Stimulated activated CD4-positive, alpha-beta T cell treated with anti-CD3 and anti-CD28 coated beads, TNF-alpha, amount 100 ng/mL, for 24 hours (primary cell): ENCODE measurements around the gene GABRA4.
A peak's percentile ranks its signal among the peaks of the same experiment; 100 is the strongest.

ENCODE experiments used
- DNase-seq, 3 experiments: peaks; one replicate each; pipeline ENCODE4 v3.0.0-alpha.2; 2020; ENCODE audit warnings: low read depth in 3 of 3

GABRA4 gene

GRCh38 chr4:46979283-46979682 is 14.1 kb downstream of the GABRA4 start:
- DNase-seq = no peak

DNA sequence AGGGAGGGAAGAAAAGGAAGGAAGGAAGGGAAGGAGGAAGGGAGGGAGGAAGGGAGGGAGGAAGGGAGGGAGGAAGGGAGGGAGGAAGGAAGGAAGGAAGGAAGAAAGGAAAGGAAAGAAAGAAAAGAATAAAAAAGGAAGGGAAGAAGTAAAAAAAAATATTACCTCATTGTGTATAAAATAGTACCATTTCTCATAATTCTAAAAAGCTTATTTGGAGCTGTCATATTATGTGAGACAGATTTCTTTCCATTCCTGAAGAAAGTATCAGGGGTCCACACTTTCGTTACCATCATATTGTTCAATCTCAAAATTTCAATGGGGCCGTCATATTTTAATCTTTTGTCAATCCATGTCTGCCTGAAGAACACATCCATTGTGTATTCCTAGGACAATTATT is 16.1 kb downstream of the GABRA4 start:
- no peak for DNase-seq

DNA sequence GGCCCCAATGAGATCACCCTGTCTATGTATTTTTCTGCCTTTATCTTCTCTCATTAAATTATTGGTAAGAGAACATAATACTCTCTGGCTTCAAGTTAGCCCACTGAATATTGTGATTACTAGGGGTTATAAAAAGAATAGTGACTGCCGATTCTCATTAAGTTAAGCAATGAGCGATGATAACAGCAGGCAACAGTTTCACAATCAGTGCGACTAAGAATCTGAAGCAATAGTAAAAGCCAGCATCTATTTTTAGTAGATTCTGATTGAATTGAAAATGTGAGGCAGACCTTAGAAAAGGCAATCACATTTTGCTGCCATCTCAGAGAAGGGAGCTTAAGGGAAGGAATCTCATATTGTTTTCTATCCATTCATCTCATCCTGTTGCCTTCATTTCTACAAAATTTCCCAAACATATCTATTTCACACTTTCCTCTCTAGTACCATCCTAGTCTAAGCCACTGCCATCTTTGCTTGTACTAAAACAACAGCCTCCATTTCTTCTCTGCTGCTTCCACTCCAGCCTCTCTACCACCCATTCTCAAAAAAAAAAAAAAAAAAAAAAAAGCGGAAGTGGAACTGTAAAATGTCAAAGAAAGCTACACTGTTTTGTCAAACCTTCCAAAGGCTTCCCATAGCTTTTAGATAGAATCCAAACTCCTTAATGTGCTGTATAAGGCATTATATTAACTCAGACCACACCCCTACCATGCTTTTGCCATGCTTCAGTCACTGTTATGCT is 17.4 kb downstream of the GABRA4 start:
- no peak for DNase-seq

DNA sequence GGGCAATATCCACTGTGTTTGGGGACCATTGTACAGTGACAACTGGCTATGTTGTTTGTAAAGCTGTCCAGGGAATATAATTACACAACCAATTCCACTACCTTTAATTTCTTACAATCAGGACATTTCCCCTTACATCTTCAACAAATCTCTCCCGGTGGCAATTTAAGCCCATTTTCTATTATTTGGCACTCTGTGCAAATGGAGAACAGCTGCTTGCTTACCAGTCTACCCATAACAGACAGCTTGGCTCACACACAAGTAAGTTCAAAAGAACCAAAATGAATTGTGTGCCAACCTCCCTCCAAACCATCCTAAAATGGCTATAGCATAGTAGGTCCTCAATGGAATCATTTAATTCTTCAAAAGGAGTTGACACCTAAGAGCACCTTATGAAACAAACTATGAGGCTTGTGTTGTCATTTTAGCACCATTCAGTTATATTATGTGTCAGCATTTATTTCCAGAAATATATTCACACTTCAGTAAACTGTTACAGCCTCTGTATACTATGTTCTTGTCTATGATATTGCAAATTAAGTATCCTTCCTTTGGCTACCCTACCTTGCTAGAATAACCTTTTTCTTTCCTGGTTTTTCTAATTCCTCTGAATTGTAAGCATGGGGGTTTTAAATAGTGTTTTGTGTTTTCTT is 18.4 kb downstream of the GABRA4 start:
- DNase-seq = no peak

- no peak for DNase-seq
Observed at GRCh38 chr4:46968847-46969246, 24.5 kb downstream of the GABRA4 start.

- DNase-seq = no peak
Observed at GRCh38 chr4:46967631-46968030, 25.8 kb downstream of the GABRA4 start.

GRCh38 chr4:46958742-46959488 is 34.5 kb downstream of the GABRA4 start:
- no peak for DNase-seq

DNA sequence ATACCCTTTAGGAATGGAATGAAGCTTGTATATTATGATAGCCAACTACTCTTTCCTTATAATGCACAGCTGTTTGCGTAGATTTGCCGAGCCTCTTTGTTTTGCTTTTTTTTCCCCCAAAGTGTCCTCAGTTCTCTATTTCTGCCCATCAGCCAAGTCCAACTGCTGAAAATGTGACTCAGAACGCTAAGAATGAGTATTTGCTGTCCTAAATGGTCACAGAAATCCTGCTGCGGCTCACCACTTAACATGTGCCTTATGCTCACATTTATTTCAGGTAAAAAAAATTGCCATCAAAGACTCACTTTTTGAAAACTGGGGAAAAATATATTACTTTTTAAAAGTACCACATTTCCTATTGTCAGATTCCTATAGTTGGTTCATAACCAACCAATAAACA is 36.9 kb downstream of the GABRA4 start:
- no peak for DNase-seq

DNA sequence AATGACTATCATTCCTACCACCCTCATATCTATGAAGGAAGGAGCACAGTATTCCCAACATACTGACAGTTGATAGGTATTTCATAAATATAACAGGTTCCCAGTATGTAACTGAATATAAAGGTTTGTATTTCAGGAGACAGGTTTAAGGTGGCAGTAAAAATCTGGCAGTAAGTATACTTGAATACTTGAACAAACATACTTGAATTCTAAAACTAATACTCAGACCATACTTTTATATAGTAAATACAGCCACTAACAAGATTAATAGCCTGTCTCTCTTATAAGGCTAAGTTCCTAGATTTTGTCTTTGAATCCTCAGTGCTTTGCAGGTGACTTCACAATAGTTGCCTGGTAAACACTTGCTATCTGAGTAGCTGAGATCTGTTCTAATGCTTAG is 37.8 kb downstream of the GABRA4 start:
- DNase-seq = no peak

- no peak for DNase-seq
Observed at GRCh38 chr4:46954643-46955042, 38.7 kb downstream of the GABRA4 start.

GRCh38 chr4:46953564-46953963 is 39.8 kb downstream of the GABRA4 start:
- no peak for DNase-seq

GRCh38 chr4:46952451-46952850 is 40.9 kb downstream of the GABRA4 start:
- DNase-seq = no peak

- no peak for DNase-seq
Observed at GRCh38 chr4:46950826-46951225, 42.6 kb downstream of the GABRA4 start.

DNA sequence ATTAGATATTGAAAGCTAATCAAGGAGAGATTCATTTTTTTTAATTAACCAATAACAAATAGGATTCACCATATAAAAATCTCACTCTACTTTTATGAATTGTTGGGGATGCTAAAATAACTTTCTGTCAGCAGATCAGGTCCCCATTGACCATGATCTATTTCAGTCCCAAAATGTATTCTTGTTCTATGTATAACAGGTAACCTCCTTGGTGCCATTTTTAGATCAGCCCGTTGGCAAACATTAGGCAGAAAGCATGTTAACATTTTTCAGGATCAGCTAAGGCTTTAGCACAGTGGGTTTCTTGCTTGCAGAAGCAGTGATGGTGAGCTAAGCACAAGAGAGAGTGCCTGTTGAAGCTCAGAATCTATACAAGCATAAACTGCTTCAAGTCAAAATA is 43.6 kb downstream of the GABRA4 start:
- DNase-seq = no peak

- no peak for DNase-seq
Observed at GRCh38 chr4:46947541-46947940, 45.8 kb downstream of the GABRA4 start.

- DNase-seq = no peak
Observed at GRCh38 chr4:46946919-46947536, 46.4 kb downstream of the GABRA4 start.

GRCh38 chr4:46945062-46945461 is 48.3 kb downstream of the GABRA4 start:
- DNase-seq = no peak

DNA sequence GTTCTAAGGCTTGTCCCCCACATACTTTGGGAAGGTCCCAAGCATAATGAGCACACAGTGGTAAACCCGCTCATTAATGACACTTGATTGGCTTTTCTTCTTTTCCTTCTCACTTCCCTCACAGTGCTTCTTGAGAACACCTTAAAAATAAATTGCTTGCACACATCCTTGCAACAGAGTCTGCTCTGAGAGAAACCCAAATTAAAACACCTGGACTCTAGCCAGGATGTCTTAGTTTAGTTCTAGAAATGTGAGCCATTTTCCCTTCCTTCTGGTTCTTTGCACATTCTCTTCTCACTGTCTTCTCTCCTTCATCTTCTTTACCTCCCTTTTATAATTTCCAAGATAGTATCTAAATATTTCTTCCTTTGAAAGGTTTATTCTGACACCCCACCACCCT is 49.0 kb downstream of the GABRA4 start:
- DNase-seq = no peak

DNA sequence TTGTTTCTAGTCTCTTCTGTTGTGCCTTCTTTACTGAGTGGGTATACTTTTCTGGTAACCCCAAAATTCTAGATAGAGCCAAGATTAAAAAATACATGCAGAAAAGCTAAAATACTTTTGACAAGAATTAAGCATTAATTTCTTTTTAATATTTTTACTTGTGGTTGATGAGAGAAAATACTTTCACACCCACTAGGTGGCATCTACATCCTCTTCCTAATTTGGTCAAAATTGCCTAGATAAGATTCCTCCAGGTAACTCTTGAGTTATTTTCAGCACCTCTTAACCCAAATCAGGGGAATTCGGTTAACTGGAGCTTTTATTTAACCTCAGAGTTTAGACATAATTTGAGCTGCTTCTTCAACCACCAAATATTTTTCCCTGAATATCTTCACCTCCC is 55.9 kb downstream of the GABRA4 start:
- no peak for DNase-seq

- no peak for DNase-seq
Observed at GRCh38 chr4:46934726-46935125, 58.7 kb downstream of the GABRA4 start.

DNA sequence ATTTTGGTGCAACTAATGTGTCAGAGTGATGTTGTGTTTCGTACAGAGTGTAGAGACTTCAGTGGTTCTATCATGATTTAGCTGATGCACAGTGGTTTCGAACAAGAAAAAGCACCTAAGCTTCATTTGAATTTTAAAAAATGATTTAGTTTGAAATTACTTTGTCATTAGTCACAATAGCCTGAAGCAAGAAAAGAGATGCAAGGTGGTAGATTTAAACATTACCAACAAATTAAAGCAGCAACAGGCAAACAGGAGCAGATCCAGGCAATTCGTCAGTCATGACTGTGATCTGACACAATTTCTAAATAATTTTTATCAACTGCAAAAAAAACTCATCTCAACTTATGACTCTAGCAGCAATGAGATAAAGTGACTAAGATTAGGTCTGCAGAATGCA is 59.7 kb downstream of the GABRA4 start:
- DNase-seq = no peak

GRCh38 chr4:46931981-46932380 is 61.4 kb downstream of the GABRA4 start:
- DNase-seq = peak in 1 of 3 experiments; percentile 0
